ENCODE results near the gene DNAH17. TPM values are rescaled to one million over a fixed set of nuclear protein-coding genes. Genes with fewer than 3 reads are reported as not detected.

DNAH17 gene
- total RNA-seq, 1 experiment from 2014 or later: 0.13 TPM

- Histone ChIP-seq H3K4me2 (ENCODE audit: insufficient read depth, insufficient read length, low read length) (no peak overlapping the region), H3K4ac (ENCODE audit: low read depth, low read length) (no peak overlapping the region), H2AFZ (ENCODE audit: low read length) (no peak overlapping the region), H4K91ac (ENCODE audit: insufficient read length, low read depth, low read length) (no peak overlapping the region), H3K4me1 (ENCODE audit: insufficient read depth, low read length) (no peaks in the 10 kb centered on the region), H2BK20ac (ENCODE audit: low read depth, low read length, poor library complexity, severe bottlenecking) (no peak overlapping the region), H3K56ac (ENCODE audit: insufficient read length, low read depth, low read length) (no peak overlapping the region), H3K9me3 (ENCODE audit: control insufficient read depth, low read depth, low read length) (no peaks in the 10 kb centered on the region), H2BK12ac (ENCODE audit: insufficient read length, low read depth, low read length) (no peak overlapping the region), H3T11ph (ENCODE audit: low read length) (no peak overlapping the region), H3K27me3 (ENCODE audit: insufficient read depth, low read length) (no peaks in the 10 kb centered on the region), H3K9ac (ENCODE audit: extremely low read depth, insufficient read length, low read length) (no peak overlapping the region), H3K79me2 (ENCODE audit: insufficient read depth, low read length) (no peaks in the 10 kb centered on the region), H3K27ac (ENCODE audit: insufficient read length, low read depth, low read length) (no peak overlapping the region), H3K79me1 (ENCODE audit: insufficient read depth, low read depth, low read length, poor library complexity, severe bottlenecking) (no peaks in the 10 kb centered on the region), H4K5ac (ENCODE audit: insufficient read length, low read depth, low read length) (no peak overlapping the region), H4K20me1 (ENCODE audit: control insufficient read depth, insufficient read depth, insufficient read length) (no peaks in the 10 kb centered on the region), H4K8ac (replicated peaks; ENCODE audit: insufficient read length, low read depth, low read length) (peak overlapping the region; percentile 27), H3K14ac (ENCODE audit: insufficient read depth, low read length) (no peak overlapping the region), H2BK5ac (ENCODE audit: insufficient read length, low read length) (no peak overlapping the region), H2BK120ac (ENCODE audit: low read depth, low read length, poor library complexity, severe bottlenecking) (no peak overlapping the region), H3K23ac (ENCODE audit: insufficient read length, low read depth, low read length) (no peak overlapping the region), H2BK15ac (ENCODE audit: low read depth, low read length) (no peak overlapping the region), H3K23me2 (ENCODE audit: insufficient read length, low read depth, low read length, poor library complexity, severe bottlenecking) (no peaks in the 10 kb centered on the region), H3K18ac (ENCODE audit: insufficient read length, low read depth, low read length) (no peak overlapping the region), H2AK5ac (ENCODE audit: insufficient read length, low read length) (no peak overlapping the region)
- Mint-ChIP-seq H3K4me1 (no peaks in the 10 kb centered on the region), H3K27ac (no peak overlapping the region), H3K9me3 (no peaks in the 10 kb centered on the region), H3K4me3 (no peak overlapping the region), H3K36me3 (ENCODE audit: insufficient read depth in 1 of 3, low read depth in 3 of 3) (no peaks in the 10 kb centered on the region; a peak in 1 of 7 replicates), H3K27me3 (ENCODE audit: low read depth) (peaks cover 19% of the 10 kb centered on the region)
- no peak for DNase-seq
- TF ChIP-seq CTCF (conservative IDR thresholded peaks at IDR 0.05): no peak
- WGBS (ENCODE audit: extremely low coverage, insufficient read length, low lambda C conversion rate): 100% methylated on average over 1 of the region's 2 CpGs
These were observed 99.1 kb downstream of the DNAH17 start for GRCh38 chr17:78477913-78478756.

Measured in H9 (cell line).